DOHH2 (cell line): ENCODE results near the gene SRC.

Experiments used
- CTCF ChIP-seq: fragments of 200-600 bp; sonication (generic); IDR thresholded peaks from one replicate; pipeline ENCODE4 v1.5.1; 2014; ENCODE audit warnings: antibody characterized with exemption, mild to moderate bottlenecking, low read depth, low read length; ENCODE audit not compliant: poor library complexity, severe bottlenecking
- EZH2phosphoT487 ChIP-seq: fragments of 200-600 bp; sonication (generic); IDR thresholded peaks from 2 replicates; pipeline ENCODE4 v1.6.1; 2017; ENCODE audit warnings: borderline replicate concordance, mild to moderate bottlenecking, antibody characterized with exemption, low read length, moderate library complexity, mixed read lengths

GRCh38 chr20:37310951-37311350, 35.0 kb upstream of the SRC start:
- no peak for TF ChIP-seq CTCF
- no peak for TF ChIP-seq EZH2phosphoT487
